ENCODE results near the gene TFAP2C.

Gene TFAP2C

GRCh38 chr20:56676001-56676400, 46.9 kb downstream of the TFAP2C start:
- TF ChIP-seq POLR2AphosphoS5 (IDR thresholded peaks at IDR 0.05; ENCODE audit: low read depth, low read length) (no peak), FOXP2 (optimal IDR thresholded peaks at IDR 0.05; ENCODE audit: borderline replicate concordance, extremely low read depth, extremely low read length, insufficient read depth) (no peak), SIN3A (IDR thresholded peaks at IDR 0.05; ENCODE audit: borderline replicate concordance, insufficient read depth, low read length) (no peak), TAF1 (IDR thresholded peaks at IDR 0.05; ENCODE audit: borderline replicate concordance, insufficient read depth, low read length) (no peak)
- TF ChIP-seq, protein P1, sequence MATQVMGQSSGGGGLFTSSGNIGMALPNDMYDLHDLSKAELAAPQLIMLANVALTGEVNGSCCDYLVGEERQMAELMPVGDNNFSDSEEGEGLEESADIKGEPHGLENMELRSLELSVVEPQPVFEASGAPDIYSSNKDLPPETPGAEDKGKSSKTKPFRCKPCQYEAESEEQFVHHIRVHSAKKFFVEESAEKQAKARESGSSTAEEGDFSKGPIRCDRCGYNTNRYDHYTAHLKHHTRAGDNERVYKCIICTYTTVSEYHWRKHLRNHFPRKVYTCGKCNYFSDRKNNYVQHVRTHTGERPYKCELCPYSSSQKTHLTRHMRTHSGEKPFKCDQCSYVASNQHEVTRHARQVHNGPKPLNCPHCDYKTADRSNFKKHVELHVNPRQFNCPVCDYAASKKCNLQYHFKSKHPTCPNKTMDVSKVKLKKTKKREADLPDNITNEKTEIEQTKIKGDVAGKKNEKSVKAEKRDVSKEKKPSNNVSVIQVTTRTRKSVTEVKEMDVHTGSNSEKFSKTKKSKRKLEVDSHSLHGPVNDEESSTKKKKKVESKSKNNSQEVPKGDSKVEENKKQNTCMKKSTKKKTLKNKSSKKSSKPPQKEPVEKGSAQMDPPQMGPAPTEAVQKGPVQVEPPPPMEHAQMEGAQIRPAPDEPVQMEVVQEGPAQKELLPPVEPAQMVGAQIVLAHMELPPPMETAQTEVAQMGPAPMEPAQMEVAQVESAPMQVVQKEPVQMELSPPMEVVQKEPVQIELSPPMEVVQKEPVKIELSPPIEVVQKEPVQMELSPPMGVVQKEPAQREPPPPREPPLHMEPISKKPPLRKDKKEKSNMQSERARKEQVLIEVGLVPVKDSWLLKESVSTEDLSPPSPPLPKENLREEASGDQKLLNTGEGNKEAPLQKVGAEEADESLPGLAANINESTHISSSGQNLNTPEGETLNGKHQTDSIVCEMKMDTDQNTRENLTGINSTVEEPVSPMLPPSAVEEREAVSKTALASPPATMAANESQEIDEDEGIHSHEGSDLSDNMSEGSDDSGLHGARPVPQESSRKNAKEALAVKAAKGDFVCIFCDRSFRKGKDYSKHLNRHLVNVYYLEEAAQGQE (IDR thresholded peaks at IDR 0.05; ENCODE audit: insufficient read depth in 1 of 2, low read depth in 2 of 2, low read length in 2 of 2): no peak

DNA sequence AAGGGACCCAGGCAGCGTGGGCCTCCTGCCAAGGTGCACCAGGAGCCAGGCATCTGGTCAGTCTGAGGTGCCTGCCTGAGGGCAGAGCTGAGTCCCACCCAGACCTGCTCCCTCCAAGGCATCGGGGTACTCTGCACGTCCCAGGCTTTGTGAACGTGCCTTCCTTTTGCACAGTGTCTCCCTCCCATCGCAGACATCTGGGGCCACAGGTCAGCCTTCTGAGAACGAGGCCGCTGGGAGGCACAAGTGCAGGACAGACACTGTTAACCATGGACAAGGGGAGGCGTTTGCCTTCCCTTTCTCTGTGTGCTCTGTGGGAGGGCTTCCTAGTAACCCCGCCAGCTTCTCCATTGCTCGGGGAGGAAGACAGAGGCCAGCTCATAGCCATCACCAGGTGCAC, 47.6 kb downstream of the TFAP2C start:
- TF ChIP-seq, protein P1 (IDR thresholded peaks at IDR 0.05; ENCODE audit: insufficient read depth in 1 of 2, low read depth in 2 of 2, low read length in 2 of 2): no peak
- TF ChIP-seq POLR2AphosphoS5 (IDR thresholded peaks at IDR 0.05; ENCODE audit: low read depth, low read length): no peak
- no peak for TF ChIP-seq SIN3A (IDR thresholded peaks at IDR 0.05; ENCODE audit: borderline replicate concordance, insufficient read depth, low read length)
- no peak for TF ChIP-seq TAF1 (IDR thresholded peaks at IDR 0.05; ENCODE audit: borderline replicate concordance, insufficient read depth, low read length)
- no peak for TF ChIP-seq FOXP2 (optimal IDR thresholded peaks at IDR 0.05; ENCODE audit: borderline replicate concordance, extremely low read depth, extremely low read length, insufficient read depth)

GRCh38 chr20:56683077-56683865, 54.2 kb downstream of the TFAP2C start:
- TF ChIP-seq POLR2AphosphoS5 (IDR thresholded peaks at IDR 0.05; ENCODE audit: low read depth, low read length): no peak

DNA sequence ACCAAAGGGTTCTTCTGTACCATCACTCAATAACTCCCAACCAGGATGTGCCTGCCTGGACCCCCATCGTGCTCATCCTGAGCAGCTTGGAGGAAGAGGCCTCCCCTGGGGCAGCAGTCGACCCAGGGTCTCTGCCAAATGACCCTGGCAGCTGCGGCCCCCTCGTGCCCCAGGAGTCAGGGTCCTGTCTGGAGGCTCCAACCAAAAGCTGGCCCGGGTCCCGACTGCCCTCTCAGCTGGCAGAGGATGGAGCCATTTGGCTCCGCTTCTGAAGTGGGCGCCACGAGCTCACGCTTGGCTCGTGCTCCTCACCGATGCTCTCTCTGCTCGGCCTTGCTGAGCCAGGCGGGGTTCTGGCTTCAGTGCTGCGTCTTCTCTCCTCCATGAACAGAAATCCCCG, 56.8 kb downstream of the TFAP2C start:
- no peak for TF ChIP-seq POLR2AphosphoS5 (IDR thresholded peaks at IDR 0.05; ENCODE audit: low read depth, low read length)
- TF ChIP-seq, protein P1 (IDR thresholded peaks at IDR 0.05; ENCODE audit: insufficient read depth in 1 of 2, low read depth in 2 of 2, low read length in 2 of 2): no peak
- no peak for TF ChIP-seq FOXP2 (optimal IDR thresholded peaks at IDR 0.05; ENCODE audit: borderline replicate concordance, extremely low read depth, extremely low read length, insufficient read depth)
- no peak for TF ChIP-seq SIN3A (IDR thresholded peaks at IDR 0.05; ENCODE audit: borderline replicate concordance, insufficient read depth, low read length)
- TF ChIP-seq TAF1 (IDR thresholded peaks at IDR 0.05; ENCODE audit: borderline replicate concordance, insufficient read depth, low read length): no peak

GRCh38 chr20:56687061-56687460, 58.0 kb downstream of the TFAP2C start:
- TF ChIP-seq, protein P1 (IDR thresholded peaks at IDR 0.05; ENCODE audit: insufficient read depth in 1 of 2, low read depth in 2 of 2, low read length in 2 of 2): no peak
- TF ChIP-seq POLR2AphosphoS5 (IDR thresholded peaks at IDR 0.05; ENCODE audit: low read depth, low read length): no peak
- no peak for TF ChIP-seq TAF1 (IDR thresholded peaks at IDR 0.05; ENCODE audit: borderline replicate concordance, insufficient read depth, low read length)
- TF ChIP-seq FOXP2 (optimal IDR thresholded peaks at IDR 0.05; ENCODE audit: borderline replicate concordance, extremely low read depth, extremely low read length, insufficient read depth): no peak
- TF ChIP-seq SIN3A (IDR thresholded peaks at IDR 0.05; ENCODE audit: borderline replicate concordance, insufficient read depth, low read length): no peak

Measured in PFSK-1 (cell line).